ENCODE measurements around the gene BSPRY. TPM values are rescaled to one million over a fixed set of nuclear protein-coding genes. Genes with fewer than 3 reads are reported as not detected.

Gene BSPRY
- total and polyA plus RNA-seq, 3 experiments from 2014 or later = 0.55 to 1.8 (median 1.4) TPM

DNA sequence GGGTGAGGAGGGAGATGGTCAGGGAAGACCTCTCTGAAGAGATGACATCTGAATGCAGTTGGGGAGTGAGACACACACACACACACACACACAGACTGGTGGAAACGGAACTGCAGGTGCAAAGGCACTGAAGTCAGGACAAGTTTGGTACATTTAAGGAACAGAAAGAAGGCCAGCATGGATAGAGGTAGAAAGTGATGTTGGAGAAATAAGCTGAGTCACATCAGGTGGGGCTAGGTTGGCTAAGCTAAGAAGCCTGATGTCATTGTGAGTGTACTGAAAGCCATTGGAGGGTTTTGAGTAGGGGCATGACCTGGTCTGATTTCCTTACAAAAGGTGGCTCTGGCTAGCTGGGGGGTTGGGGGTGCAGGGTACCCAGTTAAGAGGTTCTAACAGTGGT, 3.1 kb downstream of the BSPRY start:
- no peaks in the 10 kb centered on the region for H3K36me3 Mint-ChIP-seq
- H3K27ac ChIP-seq (ENCODE audit: low read depth, low read length) = no peak overlapping the region
- no peak for DNase-seq
- ChIA-PET POLR2A (no interaction called here), CTCF (no interaction called here)
- no peak overlapping the region for H3K4me3 Mint-ChIP-seq
- no peaks in the 10 kb centered on the region for H3K36me3 ChIP-seq (ENCODE audit: insufficient read depth, low read length)
- H3K9me3 Mint-ChIP-seq = no peaks in the 10 kb centered on the region
- H3K4me1 ChIP-seq (ENCODE audit: insufficient read depth, low read length) = peaks cover 18% of the 10 kb centered on the region
- H3K9me3 ChIP-seq (ENCODE audit: low read length) = no peaks in the 10 kb centered on the region
- no peak overlapping the region for H3K4me3 ChIP-seq (ENCODE audit: low read length)
- H3K27me3 ChIP-seq (ENCODE audit: insufficient read depth, low read length, poor library complexity, severe bottlenecking) = peaks cover 21% of the 10 kb centered on the region
- H3K27me3 Mint-ChIP-seq = peaks cover 24 to 44% of the 10 kb centered on the region in 2 donors
- no peak overlapping the region for H3K27ac Mint-ChIP-seq
- peaks cover 18 to 23% (median 22%) of the 10 kb centered on the region in 3 donors for H3K4me1 Mint-ChIP-seq

DNA sequence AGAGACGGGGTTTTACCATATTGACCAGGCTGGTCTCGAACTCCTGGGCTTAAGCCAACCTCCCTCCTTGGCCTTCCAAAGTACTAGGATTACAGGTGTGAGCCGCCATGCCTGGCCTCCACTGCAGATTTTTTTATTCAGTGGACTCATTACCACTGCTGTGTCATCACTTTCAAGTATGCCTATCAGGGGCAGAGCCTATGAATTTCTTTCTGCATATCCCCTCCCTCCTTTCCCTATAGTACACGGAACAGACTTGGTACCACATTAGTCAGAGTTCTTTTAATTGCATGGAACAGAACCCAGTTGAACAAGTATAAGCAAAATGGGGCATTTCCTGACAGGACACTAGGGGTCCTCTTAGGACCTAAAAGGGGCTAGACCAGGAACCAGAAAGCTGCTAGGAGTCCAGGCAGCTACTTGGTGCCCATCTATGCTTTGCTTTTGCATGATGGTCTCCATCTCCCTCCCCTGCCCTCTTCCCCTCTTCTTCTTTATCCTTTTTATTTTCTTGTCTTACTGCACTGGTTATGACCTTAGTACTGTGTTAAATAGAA, 5.8 kb downstream of the BSPRY start:
- no peak overlapping the region for H3K4me3 Mint-ChIP-seq
- Histone ChIP-seq H3K9me3 (ENCODE audit: low read length) (no peaks in the 10 kb centered on the region), H3K36me3 (ENCODE audit: insufficient read depth, low read length) (no peaks in the 10 kb centered on the region), H3K4me1 (ENCODE audit: insufficient read depth, low read length) (peaks cover 13% of the 10 kb centered on the region), H3K27ac (ENCODE audit: low read depth, low read length) (no peak overlapping the region), H3K27me3 (ENCODE audit: insufficient read depth, low read length, poor library complexity, severe bottlenecking) (peaks cover 12% of the 10 kb centered on the region), H3K4me3 (ENCODE audit: low read length) (no peak overlapping the region)
- peaks cover 0 to 3% (median 0%) of the 10 kb centered on the region in 3 donors for H3K36me3 Mint-ChIP-seq
- no peaks in the 10 kb centered on the region for H3K9me3 Mint-ChIP-seq
- H3K27ac Mint-ChIP-seq = no peak overlapping the region
- no peak for DNase-seq
- peaks cover 22 to 36% of the 10 kb centered on the region in 2 donors for H3K27me3 Mint-ChIP-seq
- POLR2A ChIA-PET = no interaction called here
- H3K4me1 Mint-ChIP-seq = peaks cover 13 to 14% (median 13%) of the 10 kb centered on the region in 3 donors
- CTCF ChIA-PET = no interaction called here

DNA sequence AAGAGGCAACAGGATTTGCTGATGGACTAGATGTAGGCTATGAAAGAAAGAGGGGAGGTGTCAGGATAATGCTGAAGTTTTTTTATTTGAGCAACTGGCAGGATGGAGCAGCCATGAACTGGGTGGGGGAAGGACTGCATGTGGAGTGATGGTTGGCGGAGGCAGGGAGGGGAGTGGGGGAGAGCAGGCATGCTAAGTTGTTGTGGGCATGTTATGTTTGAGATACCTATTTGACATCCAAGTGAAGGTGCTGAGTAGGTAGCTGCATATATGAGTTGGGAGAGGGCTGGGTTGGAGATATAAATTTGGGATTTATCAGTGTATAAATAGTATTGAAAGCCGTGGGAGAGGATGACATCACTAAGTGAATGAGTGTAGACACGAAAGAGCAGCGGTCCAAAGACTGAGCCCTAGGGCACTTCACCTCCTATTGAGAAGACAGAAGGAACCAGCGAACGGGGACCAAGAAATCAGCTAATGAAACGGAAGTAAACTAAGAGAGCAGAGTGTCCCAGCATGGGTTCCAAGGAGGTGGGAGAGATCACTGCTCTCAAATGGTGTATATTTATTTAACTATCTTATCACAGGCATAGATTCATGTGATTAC, 7.4 kb downstream of the BSPRY start:
- POLR2A ChIA-PET = no interaction called here
- Mint-ChIP-seq H3K27me3 (peaks cover 8 to 26% of the 10 kb centered on the region in 2 donors), H3K9me3 (no peaks in the 10 kb centered on the region), H3K36me3 (peaks cover 0 to 3% (median 0%) of the 10 kb centered on the region in 3 donors), H3K27ac (no peak overlapping the region), H3K4me3 (no peak overlapping the region), H3K4me1 (no peaks in the 10 kb centered on the region)
- Histone ChIP-seq H3K36me3 (ENCODE audit: insufficient read depth, low read length) (no peaks in the 10 kb centered on the region), H3K9me3 (ENCODE audit: low read length) (no peaks in the 10 kb centered on the region), H3K4me1 (ENCODE audit: insufficient read depth, low read length) (no peaks in the 10 kb centered on the region), H3K4me3 (ENCODE audit: low read length) (no peak overlapping the region), H3K27ac (ENCODE audit: low read depth, low read length) (no peak overlapping the region), H3K27me3 (ENCODE audit: insufficient read depth, low read length, poor library complexity, severe bottlenecking) (peaks cover 4% of the 10 kb centered on the region)
- CTCF ChIA-PET = no interaction called here
- DNase-seq = no peak

DNA sequence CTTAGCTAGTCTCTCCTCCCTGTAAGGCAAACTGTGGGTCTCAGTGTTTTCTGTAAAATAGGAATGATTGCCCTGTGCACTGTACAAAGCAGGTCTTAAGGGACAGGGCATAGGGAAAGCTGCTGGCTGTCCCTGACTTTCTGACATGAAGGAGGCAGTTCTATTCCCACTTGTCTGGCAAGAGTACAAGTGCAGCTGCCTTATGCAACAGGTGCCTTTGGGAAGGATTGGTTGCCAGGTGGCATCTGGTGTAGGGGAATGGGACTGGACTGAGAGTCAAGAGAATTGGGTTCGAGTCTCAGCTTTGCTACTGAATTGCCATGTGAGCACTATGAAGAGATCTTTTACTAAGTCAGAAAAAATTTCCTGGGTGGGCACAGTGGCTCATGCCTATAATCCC, 10.0 kb downstream of the BSPRY start:
- Histone ChIP-seq H3K4me1 (ENCODE audit: insufficient read depth, low read length) (no peaks in the 10 kb centered on the region), H3K27me3 (ENCODE audit: insufficient read depth, low read length, poor library complexity, severe bottlenecking) (no peaks in the 10 kb centered on the region), H3K27ac (ENCODE audit: low read depth, low read length) (no peak overlapping the region), H3K9me3 (ENCODE audit: low read length) (no peaks in the 10 kb centered on the region), H3K4me3 (ENCODE audit: low read length) (no peak overlapping the region), H3K36me3 (ENCODE audit: insufficient read depth, low read length) (no peaks in the 10 kb centered on the region)
- H3K4me3 Mint-ChIP-seq = no peak overlapping the region
- CTCF ChIA-PET = interaction anchor here (0.8 kb wide), 1 partner anchor 11 kb away, joined by 3 read pairs; no protein-coding TSS in a partner anchor
- POLR2A ChIA-PET = no interaction called here
- H3K9me3 Mint-ChIP-seq = no peaks in the 10 kb centered on the region
- no peak for DNase-seq
- peaks cover 5 to 7% of the 10 kb centered on the region in 2 donors for H3K27me3 Mint-ChIP-seq
- no peak overlapping the region for H3K27ac Mint-ChIP-seq
- H3K36me3 Mint-ChIP-seq = peaks cover 0 to 3% (median 0%) of the 10 kb centered on the region in 3 donors
- H3K4me1 Mint-ChIP-seq = no peaks in the 10 kb centered on the region

- Mint-ChIP-seq H3K27me3 (peaks cover 5 to 7% of the 10 kb centered on the region in 2 donors), H3K4me1 (no peaks in the 10 kb centered on the region), H3K9me3 (no peaks in the 10 kb centered on the region), H3K36me3 (peaks cover 0 to 3% (median 0%) of the 10 kb centered on the region in 3 donors), H3K4me3 (no peak overlapping the region), H3K27ac (no peak overlapping the region)
- no peaks in the 10 kb centered on the region for H3K9me3 ChIP-seq (ENCODE audit: low read length)
- no peak for DNase-seq
- H3K4me1 ChIP-seq (ENCODE audit: insufficient read depth, low read length) = no peaks in the 10 kb centered on the region
- H3K36me3 ChIP-seq (ENCODE audit: insufficient read depth, low read length) = no peaks in the 10 kb centered on the region
- H3K4me3 ChIP-seq (ENCODE audit: low read length) = no peak overlapping the region
- H3K27me3 ChIP-seq (ENCODE audit: insufficient read depth, low read length, poor library complexity, severe bottlenecking) = no peaks in the 10 kb centered on the region
- no peak overlapping the region for H3K27ac ChIP-seq (ENCODE audit: low read depth, low read length)
- ChIA-PET POLR2A (no interaction called here), CTCF (no interaction called here)
Measured at GRCh38 chr9:113360242-113360842, 11.0 kb downstream of the BSPRY start.

- Histone ChIP-seq H3K4me3 (ENCODE audit: low read length) (no peak overlapping the region), H3K9me3 (ENCODE audit: low read length) (no peaks in the 10 kb centered on the region), H3K36me3 (ENCODE audit: insufficient read depth, low read length) (no peaks in the 10 kb centered on the region), H3K27ac (ENCODE audit: low read depth, low read length) (no peak overlapping the region), H3K27me3 (ENCODE audit: insufficient read depth, low read length, poor library complexity, severe bottlenecking) (no peaks in the 10 kb centered on the region), H3K4me1 (ENCODE audit: insufficient read depth, low read length) (no peaks in the 10 kb centered on the region)
- Mint-ChIP-seq H3K36me3 (peaks cover 0 to 3% (median 0%) of the 10 kb centered on the region in 3 donors), H3K9me3 (no peaks in the 10 kb centered on the region), H3K27ac (peak overlapping the region in 1 of 8 donors; percentile 49), H3K4me3 (no peak overlapping the region), H3K27me3 (peaks cover 4 to 5% of the 10 kb centered on the region in 2 donors), H3K4me1 (no peaks in the 10 kb centered on the region)
- CTCF ChIA-PET = interaction anchor here (0.8 to 1.0 kb wide), 2 partner anchors 11 to 14 kb away, joined by 3 to 4 read pairs; no protein-coding TSS in a partner anchor
- POLR2A ChIA-PET = no interaction called here
- no peak for DNase-seq
Measured at GRCh38 chr9:113361304-113362018, 12.1 kb downstream of the BSPRY start.

DNA sequence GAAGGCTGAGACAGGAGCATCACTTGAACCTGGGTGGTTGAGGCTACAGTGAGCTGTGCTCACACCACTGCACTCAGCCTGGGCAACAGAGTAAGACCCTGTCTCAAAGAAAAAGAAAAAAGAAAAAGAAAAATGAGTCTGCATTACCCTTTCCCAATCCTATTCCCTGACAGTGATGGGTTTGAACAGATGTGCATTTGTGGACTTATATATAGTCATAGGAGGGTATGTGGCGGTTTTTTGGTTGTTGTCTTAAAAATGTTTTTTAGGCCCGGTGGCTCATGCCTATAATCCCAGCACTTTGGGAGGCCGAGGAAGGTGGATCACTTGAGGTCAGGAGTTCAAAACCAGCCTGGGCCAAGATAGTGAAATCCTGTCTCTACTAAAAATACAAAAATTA, 14.0 kb downstream of the BSPRY start:
- no peak overlapping the region for H3K27ac Mint-ChIP-seq
- no peak for DNase-seq
- H3K9me3 ChIP-seq (ENCODE audit: low read length) = no peaks in the 10 kb centered on the region
- no peaks in the 10 kb centered on the region for H3K36me3 ChIP-seq (ENCODE audit: insufficient read depth, low read length)
- CTCF ChIA-PET = no interaction called here
- H3K36me3 Mint-ChIP-seq = peaks cover 0 to 3% (median 0%) of the 10 kb centered on the region in 3 donors
- no peaks in the 10 kb centered on the region for H3K9me3 Mint-ChIP-seq
- H3K4me1 ChIP-seq (ENCODE audit: insufficient read depth, low read length) = no peaks in the 10 kb centered on the region
- H3K27ac ChIP-seq (ENCODE audit: low read depth, low read length) = no peak overlapping the region
- no peak overlapping the region for H3K4me3 Mint-ChIP-seq
- no peak overlapping the region for H3K4me3 ChIP-seq (ENCODE audit: low read length)
- no peaks in the 10 kb centered on the region for H3K4me1 Mint-ChIP-seq
- peaks cover 0 to 4% of the 10 kb centered on the region in 2 donors for H3K27me3 Mint-ChIP-seq
- H3K27me3 ChIP-seq (ENCODE audit: insufficient read depth, low read length, poor library complexity, severe bottlenecking) = no peaks in the 10 kb centered on the region
- POLR2A ChIA-PET = no interaction called here

DNA sequence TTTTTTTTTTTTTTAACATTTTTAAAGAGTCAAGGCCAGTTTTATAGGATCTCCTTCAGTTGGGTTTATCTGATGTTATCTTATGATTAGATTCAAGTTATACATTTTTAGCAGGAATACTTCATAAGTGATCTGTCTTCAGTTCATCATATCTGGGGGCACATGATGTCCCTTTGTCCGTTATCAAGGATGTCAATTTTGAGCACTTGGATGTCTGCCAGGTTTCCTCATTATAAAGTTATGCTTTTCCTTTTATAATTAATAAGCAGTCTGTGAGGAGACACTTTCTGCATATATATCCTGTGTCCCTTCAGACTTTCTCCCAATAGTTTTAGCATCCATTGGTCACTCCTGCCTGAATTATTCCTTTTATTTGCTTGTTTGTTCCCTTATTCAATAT, 15.6 kb downstream of the BSPRY start:
- POLR2A ChIA-PET = interaction anchor here (0.6 kb wide), 1 partner anchor 116 kb away, joined by 3 read pairs; no protein-coding TSS in a partner anchor
- no peaks in the 10 kb centered on the region for H3K36me3 Mint-ChIP-seq
- CTCF ChIA-PET = interaction anchor here (1.2 kb wide), 1 partner anchor 36 kb away, joined by 3 read pairs; the partner anchor contains the start of gene ALAD

More for the DNA sequence above, 15.6 kb downstream of the BSPRY start:
- no peak overlapping the region for H3K4me3 Mint-ChIP-seq
- Histone ChIP-seq H3K36me3 (ENCODE audit: insufficient read depth, low read length) (no peaks in the 10 kb centered on the region), H3K4me3 (ENCODE audit: low read length) (no peak overlapping the region), H3K4me1 (ENCODE audit: insufficient read depth, low read length) (no peaks in the 10 kb centered on the region), H3K27ac (ENCODE audit: low read depth, low read length) (no peak overlapping the region), H3K9me3 (ENCODE audit: low read length) (no peaks in the 10 kb centered on the region), H3K27me3 (ENCODE audit: insufficient read depth, low read length, poor library complexity, severe bottlenecking) (no peaks in the 10 kb centered on the region)
- H3K27me3 Mint-ChIP-seq = peaks cover 0 to 4% of the 10 kb centered on the region in 2 donors
- H3K4me1 Mint-ChIP-seq = no peaks in the 10 kb centered on the region
- DNase-seq = no peak
- H3K9me3 Mint-ChIP-seq = no peaks in the 10 kb centered on the region
- H3K27ac Mint-ChIP-seq = no peak overlapping the region
